HG03432 (cell line): ENCODE data around the gene PURB.
A peak's percentile ranks its signal among the peaks of the same experiment; 100 is the strongest.
"Not testable (repeated sequence)": the region's sequence is repeated elsewhere in the genome, so short reads cannot be mapped to it uniquely, and the experiment has no call there.

ENCODE experiments used
- ATAC-seq: cut with Tn5 transposase; IDR thresholded peaks from one replicate; pipeline ENCODE4 v1.9.1; 2021; ENCODE audit warnings: mild to moderate bottlenecking, moderate library complexity; ENCODE audit not compliant: unreplicated experiment

PURB gene

DNA sequence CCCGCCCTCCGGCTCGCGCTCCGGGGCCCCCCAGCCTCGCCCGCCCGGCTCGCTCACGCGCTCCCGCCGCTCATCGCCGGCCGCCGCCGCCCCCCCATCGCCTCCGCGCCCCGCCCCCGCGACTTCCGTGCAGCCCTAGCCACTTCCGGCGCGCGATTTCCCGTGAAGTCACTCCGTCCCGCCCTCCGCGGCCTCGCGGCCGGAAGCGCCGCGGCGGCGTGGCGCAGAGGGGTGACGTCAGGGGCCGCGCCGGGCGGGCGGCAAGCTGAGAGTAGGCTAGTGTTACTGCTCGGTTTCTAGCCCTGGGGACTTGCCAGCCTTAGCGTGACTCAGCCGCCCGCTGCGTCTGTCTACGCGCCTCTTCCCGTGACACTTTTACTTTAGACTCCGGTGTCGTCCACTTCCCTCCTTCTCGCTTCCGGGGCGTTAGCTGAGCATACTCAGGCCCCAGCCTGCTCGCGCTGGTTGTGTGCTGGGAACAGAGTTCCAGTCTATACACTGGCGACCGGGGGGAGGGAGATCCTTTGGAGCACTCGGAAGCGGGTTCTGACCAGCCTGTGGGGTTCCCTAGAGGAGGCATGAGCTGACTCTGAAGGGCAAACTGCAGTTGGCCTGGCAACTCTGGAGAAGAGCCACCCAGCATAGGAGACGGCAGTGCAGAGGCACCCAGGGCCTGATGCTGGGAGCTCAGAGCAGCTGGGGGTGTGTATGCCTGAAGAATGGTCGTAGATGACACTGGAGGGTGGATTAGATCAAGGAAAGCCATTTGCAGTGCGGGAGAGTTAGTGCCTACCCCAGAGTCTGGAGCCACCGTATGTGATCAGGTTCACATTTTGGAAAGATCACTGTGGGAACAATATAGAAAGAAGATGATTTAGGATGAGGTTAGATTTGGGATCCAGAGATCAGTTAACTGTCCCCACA, at the start of gene PURB:
TSS of gene PURB (minus strand) at position 137 of the 924 bp plus-strand sequence. CDS start 182 bp downstream, outside the sequence.
- peak; percentile 83 for ATAC-seq

DNA sequence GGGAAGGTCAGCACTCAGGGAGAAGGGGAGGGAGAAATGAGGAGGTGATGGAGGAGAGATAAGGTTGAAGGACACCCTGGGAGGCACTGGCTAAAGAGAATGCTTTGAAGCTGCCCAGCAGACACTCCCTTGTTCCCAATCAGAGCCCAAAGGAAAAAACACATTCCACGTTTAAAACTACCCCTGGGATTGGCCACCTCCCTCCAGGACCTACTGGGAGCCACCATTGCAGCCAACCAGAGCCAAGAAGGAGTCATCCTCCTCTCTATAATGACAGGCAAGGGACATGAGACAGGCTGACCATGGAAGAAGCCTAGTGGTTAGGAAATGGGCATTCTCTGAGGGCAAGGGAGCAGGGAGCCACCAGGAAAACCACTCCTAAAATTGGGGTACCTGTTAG, 49.7 kb upstream of the PURB start:
- no peak for ATAC-seq

DNA sequence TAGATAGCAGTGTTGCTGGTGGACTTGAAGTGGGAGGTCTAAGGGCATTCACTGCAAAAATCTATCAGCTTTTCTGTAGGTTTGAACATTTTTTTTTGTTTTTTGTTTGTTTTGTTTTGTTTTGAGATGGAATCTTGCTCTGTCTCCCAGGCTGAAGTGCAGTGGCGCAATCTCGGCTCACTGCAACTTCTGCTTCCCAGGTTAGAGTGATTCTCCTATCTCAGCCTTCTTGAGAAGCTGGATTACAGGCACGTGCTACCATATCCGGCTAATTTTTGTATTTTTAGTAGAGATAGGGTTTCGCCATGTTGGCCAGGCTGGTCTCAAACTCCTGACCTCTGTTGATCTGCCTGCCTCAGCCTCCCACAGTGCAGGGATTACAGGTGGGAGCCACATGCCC, 49.2 kb upstream of the PURB start:
- not testable (repeated sequence) for ATAC-seq

DNA sequence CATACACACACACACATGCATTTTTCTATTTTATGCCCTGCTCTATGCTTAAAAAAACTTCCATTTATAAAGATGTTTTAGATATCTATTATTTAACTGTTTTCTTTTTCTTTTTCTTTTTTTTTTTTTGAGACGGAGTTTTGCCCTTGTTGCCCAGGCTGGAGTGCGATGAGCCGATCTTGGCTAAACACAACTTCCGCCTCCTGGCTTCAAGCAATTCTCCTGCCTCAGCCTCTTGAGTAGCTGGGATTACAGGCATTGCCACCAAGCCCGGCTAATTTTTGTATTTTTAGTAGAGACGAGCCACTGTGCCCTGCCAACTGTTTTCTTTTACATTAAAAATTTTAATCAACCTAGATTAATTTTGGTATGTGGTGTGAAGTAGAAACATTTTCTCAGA, 45.6 kb upstream of the PURB start:
- ATAC-seq, result no peak

DNA sequence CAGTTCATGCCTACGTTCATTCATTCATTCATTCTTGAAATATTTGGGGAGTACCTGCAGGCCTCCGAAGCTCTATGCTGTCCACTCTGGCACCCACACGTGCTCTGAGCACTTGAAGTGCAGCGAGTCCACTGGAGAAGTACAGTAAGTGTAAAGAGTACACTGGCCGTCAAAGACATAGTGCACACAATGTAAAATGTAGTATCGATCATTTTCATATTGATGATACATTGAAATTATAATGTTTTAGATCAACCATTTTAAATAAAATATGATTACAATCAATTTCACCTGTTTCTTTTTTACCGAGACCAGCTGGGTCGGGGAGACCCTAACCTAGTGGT, 37.0 kb upstream of the PURB start:
- no peak for ATAC-seq

DNA sequence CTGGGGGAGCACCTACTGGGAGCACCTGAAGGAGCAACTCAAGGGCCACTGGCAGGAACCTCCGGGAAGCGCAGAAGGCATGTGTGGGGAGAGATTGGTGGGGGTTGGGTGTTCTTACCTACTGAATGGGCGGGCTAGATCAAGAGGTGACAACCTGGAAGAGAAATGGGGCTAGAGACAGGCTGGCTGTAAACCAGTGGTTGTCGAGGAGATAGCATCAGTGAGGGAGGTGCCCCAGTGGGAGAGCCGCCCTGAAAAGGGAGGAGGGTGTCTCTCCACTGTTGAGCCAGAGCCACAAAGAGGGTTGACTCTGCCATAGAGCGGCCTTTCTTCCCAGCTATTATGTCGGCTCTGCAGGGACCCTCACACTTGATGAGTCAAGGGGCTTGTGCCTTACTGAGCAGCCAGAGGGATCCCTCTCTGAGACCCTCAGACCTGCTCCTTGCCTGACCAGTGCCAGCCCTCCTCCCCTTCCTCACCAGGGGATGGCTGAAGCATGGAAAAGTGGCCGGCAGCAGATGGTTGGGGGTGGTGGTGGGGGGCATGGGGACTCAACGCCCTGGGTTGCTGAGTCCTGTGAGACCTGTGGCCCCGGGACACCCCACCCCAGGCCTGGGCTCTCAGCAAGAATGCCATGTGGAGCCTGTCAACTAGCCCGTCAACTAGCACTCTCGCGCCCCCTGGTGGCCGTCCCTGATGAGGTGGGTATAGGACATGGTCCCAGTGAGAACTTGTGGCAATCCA, 36.4 kb upstream of the PURB start:
- ATAC-seq, result peak; percentile 80

DNA sequence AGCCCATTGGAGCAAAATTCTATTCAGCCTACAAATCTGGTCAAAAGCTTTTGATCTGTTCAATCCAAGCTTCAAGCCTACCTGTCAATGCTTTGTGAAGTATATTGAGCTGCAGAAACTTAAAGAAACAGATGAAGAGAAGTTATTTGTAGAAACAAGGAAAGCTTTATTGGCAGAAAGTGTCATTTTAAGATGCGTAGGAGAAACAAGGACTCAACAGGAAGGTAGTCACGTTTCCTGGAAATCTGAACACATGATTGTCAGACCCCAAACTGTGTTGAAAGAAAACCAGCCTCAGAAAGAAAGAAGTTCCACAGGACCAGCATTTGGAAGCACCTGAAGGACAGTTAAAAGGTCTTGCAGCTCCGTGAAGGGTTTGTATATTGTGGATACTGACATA, 34.8 kb upstream of the PURB start:
- ATAC-seq, result no peak

DNA sequence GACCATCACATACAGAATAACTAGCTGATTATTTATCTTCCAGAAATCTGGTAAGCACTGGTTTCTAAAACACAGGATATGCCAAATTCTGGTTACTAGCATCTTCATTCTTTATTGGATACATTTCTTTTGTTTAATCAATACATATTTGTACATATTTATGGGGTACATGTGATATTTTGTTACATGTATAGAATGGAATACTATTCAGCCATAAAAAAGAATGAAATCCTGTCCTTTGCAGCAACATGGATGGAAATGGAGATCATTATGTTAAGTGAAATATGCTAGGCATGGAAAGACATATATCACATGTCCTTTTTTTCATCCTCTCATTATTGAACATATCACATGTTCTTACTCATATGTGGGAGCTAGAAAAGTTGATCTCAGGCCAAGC, 32.7 kb upstream of the PURB start:
- ATAC-seq, result no peak

DNA sequence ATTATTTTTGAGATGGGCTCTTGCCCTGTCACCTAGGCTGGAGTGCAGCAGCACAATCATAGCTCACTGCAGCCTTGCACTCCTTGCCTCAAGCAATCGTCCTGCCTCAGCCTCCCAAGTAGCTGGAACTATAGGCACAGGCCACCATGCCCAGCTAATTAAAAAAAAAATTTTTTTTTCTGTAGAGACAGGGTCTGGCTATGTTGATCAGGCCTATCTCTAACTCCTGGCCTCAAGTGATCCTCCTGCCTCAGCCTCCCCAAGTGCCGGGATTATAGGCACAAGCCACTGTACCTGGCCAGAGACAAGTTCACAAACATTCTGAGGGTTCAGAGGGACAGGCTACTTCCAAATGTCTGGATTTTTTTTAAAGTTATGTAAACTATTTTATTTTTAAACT, 32.1 kb upstream of the PURB start:
- ATAC-seq, result no peak

DNA sequence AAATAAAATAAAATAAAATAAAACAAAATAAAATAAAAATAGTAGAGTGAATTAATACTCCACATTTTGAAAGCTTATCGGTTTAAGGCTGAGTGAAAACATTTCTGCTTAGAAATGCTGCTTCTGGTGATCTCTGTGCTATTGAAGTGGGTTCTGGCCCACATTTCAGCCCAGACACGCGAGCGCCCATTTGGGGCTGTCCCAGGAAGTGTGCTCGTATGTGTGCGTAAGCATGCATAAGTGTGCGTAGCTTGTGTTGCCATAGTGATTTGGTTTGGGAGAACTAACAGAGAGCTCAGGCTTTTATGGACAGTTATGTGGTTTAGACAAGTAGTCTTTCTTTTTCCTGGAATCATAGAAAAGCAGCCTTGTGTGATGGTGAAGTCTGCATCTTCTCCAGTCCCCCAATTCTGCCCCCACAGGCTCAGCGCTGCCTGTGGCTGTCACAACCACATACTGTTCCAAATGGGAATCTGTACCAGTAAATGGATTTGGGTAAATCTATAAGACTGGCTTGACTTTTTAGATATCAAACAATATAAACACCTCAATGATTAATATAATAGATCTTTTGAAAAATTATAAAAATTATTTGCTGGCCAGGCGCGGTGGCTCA, 29.8 kb upstream of the PURB start:
- ATAC-seq, result peak; percentile 82

DNA sequence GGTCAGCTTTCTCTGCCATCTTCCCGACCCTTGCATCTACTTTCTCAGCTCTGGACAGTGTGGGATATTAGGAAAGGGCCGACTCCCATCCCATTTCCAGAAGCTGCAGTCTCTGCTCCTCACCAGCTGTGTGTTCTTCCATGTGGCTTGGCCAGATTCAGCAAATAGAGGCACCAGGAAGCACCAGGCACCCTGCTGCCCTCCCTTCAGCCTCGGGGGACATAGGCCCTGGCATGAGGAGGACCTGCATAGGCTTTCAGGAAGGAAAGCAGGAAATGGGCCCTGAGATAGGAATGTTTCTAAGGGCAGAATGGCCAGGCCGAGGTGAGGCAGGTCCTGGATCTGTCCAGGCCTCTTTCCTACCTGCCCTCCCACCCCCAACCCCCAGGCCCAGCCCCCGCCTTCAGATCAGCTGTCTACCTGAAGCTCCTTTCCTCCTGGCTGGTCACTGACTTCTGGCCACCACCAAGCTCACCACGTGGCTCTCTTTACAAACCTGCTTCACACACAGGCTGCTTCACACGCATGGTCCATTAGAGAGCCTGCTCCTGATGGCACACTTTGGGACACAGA, 27.5 kb upstream of the PURB start:
- ATAC-seq, result no peak

DNA sequence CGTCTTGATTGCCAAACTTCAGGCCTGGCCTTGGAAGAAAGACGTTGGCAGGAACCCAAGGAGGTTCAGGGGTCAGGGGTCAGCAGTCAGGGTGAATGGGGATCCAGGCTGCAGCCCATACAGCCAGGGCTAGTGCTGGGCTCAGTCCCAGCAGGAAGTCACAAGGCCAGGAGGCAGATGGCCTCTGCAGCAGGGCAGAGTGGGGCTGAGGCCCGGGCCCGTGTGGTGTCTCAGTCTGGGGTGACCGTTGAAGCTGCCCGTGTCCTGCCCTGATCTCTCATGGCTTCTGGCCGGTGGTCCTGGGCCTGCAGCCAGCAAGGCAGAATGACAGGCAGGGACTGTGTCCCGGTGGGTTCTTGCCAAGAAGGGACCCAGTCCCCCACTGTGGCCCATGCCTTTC, 26.6 kb upstream of the PURB start:
- ATAC-seq, result no peak

DNA sequence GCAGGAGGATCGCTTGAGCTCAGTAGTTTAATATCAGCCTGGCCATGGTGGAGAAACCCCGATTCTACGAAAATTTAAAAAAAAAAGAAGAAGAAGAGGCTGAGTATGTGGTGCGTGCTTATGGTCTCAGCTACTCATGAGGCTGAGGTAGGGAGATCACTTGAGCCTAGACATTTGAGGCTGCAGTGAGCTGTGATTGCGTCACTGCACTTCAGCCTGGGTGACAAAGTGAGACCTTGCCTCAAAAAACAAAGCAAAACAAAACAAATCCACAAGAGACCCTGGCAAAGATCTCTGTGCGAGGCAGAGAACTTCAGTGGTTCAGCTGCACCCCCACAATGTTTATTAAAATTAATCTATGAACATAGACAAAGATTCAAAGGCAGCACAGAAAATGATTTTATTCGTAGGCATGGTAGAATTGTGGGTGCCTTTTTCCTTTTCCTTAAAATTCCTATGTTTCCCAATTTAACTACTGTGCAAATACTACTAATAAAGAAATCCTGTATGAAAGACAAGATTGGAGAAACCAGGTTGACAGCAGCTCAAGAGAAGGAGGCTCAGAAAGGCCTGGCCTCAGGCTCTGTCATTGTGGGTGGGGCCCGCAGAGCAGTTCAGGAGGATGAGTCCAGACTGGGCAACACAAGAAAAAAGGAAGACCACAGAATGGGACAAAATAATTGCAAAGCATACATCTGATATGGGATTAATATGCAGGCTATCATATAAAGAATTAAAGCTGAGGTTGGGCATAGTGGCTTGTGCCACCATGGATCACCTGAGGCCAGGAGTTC, 24.5 kb upstream of the PURB start:
- ATAC-seq, result no peak

DNA sequence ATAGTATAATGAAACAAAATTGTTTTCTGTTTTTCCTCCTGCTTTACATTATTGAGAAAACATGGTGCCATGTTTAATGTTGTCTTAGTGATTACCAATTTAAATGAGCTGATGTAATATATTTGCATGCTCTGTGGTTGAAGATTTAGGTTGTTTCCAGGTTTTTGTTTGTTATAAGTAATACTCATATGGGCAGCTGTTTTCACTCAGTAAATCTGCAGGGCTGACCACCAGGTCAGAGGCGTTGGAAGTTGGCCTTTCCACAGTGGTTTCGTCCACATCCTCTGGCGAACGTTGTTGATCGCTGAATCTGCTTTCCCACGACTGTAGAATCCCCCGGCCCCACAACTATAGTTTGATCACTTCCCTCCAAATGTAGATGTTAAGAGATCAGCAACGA, 21.6 kb upstream of the PURB start:
- ATAC-seq, result no peak

DNA sequence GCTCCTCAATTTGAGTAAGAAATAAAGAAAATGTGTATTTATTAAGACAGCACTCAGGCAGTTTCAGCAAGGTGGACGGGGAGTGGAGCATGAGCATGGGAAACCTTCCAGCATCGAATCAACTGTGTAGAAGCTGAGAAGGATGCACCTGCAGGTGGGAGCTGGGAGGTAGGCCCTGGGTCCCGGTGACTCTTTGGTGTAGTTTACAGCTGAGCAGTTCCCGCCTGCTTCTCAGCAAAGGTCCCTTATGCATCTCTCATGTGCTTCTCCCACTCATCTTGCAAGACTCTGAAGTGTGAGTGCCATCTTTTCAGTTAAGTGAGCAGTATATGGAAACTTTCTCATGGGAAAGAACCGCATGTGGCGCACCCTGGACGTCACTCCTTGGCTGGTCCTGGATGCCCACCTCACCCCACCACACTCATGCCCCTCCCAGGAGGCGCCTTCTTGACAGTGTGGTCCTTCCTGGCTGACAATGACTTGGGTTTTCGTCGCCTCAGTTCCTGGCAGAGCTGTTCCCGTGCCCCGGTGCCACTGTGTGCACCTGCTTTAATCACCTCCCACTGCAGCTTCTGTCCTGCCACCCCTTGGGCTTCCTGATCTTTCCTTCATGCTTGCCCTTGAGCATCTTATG, 19.8 kb upstream of the PURB start:
- no peak for ATAC-seq

DNA sequence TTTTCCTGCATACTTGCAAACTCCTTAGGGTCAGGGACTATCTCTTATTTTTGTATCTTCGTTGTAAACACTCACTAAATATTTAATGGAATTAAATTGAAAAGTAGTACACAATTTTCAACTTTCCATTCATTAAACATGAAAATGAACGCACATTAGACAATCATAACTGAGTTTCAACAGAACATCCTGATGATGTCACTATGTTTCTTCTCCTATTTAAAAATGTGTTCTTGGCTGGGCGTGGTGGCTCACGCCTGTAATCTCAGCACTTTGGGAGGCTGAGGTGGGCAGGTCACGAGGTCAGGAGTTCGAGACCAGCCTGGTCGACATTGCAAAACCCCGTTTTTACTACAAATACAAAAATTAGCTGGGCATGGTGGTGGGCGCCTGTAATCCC, 14.1 kb upstream of the PURB start:
- ATAC-seq, result no peak

DNA sequence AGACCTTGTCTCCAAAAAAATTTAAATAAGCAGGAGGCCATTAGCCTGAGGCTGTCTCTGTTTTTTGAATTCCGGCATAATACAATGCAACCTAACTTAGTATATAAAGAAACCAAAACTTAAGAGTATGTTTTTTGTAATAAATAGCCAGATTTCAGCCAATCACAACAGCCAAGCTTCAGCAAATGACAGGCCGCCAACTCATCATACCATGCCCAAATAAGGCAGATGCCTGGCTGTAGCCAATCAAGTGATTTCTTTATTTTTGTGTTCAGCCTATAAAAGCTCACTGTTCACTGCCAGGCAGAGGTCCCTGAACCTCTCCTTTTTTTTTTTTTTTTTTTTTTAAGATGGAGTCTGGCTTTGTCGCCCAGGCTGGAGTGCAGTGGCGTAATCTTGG, 12.7 kb upstream of the PURB start:
- no peak for ATAC-seq

DNA sequence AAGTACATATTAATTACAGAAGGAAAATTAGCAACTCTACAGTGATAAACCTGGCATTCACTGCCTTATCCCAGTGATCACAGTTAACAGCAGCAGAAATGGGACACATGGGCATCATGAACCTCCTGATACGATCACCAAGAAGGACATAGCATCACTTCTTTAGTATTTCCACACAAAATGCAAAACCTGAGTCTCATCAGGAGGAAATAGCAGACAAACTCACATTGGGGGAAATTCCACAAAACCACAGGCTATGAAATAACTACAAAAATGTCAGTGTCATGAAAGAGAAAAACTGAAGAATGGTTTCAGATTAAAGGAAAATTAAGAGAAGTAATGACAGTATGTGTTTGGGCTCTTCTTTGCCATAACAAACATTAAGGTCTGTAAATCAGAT, 12.0 kb upstream of the PURB start:
- no peak for ATAC-seq

DNA sequence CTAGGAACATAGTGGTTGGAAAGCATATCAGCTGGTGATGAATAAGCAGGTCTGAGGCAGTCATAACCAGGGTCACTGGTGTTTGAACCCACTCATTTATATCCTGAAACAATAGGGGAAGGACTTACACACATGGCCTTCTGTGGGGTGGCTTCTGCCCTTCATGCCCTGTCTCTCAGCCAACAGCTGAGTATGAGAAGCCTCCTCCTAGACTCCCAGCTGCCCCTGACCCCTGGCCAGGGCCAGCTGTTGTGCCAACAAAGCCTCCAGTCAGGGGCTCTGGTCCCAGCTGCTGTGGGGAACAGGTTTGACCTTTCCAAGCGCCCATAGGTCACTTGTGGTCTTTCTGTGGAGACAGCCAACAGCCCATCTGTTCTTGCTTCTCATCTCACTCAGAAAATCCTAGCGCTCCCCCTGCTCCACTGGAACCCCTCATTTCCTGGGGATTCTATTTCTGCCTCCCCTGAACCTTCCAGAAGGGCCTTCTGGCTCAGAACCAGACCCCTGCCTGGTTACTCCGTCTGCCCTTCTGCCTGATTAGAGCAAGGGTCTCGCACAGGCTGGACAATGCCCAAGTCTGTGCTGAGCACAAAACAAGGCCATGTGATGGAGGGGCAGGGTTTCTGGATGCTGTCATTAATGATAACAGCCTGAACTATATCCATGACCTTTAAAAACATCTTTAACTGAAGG, 9.7 kb upstream of the PURB start:
- ATAC-seq, result no peak
